ENCODE data around the gene CD2AP. TPM values are rescaled to one million over a fixed set of nuclear protein-coding genes. Genes with fewer than 3 reads are reported as not detected.
"Not testable (repeated sequence)": the region's sequence is repeated elsewhere in the genome, so short reads cannot be mapped to it uniquely, and the experiment has no call there.

The CD2AP gene
- total and polyA plus RNA-seq, 4 donors, result 5.7 to 22.4 (median 11.5) TPM

DNA sequence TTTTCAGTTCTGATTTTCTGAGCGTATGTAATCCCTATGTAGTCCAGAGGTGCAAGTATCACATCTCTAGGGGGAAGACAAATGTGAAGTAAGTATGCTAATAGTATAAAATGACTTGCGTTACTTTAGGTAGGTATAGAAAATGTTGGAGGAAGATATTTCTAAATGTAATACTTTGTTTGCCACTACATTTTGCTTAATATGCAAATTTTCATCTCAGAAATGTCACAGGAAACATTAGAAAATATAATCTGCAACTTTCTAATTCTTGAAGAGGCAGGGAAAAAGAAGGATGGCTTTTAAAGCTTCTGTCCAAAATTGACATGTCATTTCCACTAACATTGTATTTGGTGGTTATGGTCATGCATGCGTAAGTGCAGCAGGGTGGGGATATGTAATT is 85.6 kb downstream of the CD2AP start:
- Histone ChIP-seq H3K9ac (ENCODE audit: low read depth in 1 of 2, low read length in 2 of 2) (no peak overlapping the region), H3K4me3 (ENCODE audit: low read depth in 1 of 3, low read length in 3 of 3) (no peak overlapping the region), H3K9me3 (ENCODE audit: control insufficient read depth in 4 of 4, low read length in 3 of 4) (no peaks in the 10 kb centered on the region), H3K27me3 (ENCODE audit: control insufficient read depth in 4 of 4, insufficient read depth in 4 of 4, low read length in 3 of 4) (no peaks in the 10 kb centered on the region), H3K36me3 (ENCODE audit: control insufficient read depth in 4 of 4, insufficient read depth in 3 of 4, low read depth in 1 of 4, low read length in 3 of 4) (no peaks in the 10 kb centered on the region), H3K4me1 (ENCODE audit: control insufficient read depth in 4 of 4, insufficient read depth in 4 of 4, low read length in 3 of 4) (no peaks in the 10 kb centered on the region), H3K27ac (ENCODE audit: low read depth in 1 of 2, low read length in 2 of 2) (no peak overlapping the region)
- TF ChIP-seq HNF4G (IDR thresholded peaks at IDR 0.05) (no peak), FOXA1 (IDR thresholded peaks at IDR 0.05) (no peak), RXRA (IDR thresholded peaks at IDR 0.05) (no peak), GABPA (IDR thresholded peaks at IDR 0.05 in 1 of 2, conservative IDR thresholded peaks at IDR 0.05 in 1 of 2) (no peak), TAF1 (conservative IDR thresholded peaks at IDR 0.05) (no peak), NR2F2 (IDR thresholded peaks at IDR 0.05) (no peak), SP1 (IDR thresholded peaks at IDR 0.05) (no peak), RAD21 (IDR thresholded peaks at IDR 0.05) (no peak), HNF4A (conservative IDR thresholded peaks at IDR 0.05) (no peak), JUND (IDR thresholded peaks at IDR 0.05) (no peak), YY1 (IDR thresholded peaks at IDR 0.05) (no peak)
- TF ChIP-seq, protein P1, sequence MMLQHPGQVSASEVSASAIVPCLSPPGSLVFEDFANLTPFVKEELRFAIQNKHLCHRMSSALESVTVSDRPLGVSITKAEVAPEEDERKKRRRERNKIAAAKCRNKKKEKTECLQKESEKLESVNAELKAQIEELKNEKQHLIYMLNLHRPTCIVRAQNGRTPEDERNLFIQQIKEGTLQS (IDR thresholded peaks at IDR 0.05), result no peak
- TF ChIP-seq, protein P2, sequence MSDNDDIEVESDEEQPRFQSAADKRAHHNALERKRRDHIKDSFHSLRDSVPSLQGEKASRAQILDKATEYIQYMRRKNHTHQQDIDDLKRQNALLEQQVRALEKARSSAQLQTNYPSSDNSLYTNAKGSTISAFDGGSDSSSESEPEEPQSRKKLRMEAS (IDR thresholded peaks at IDR 0.05), result no peak
- DNase-seq (ENCODE audit: low spot score), result no peak
- 95% methylated on average over 3 of the region's 3 CpGs for WGBS

DNA sequence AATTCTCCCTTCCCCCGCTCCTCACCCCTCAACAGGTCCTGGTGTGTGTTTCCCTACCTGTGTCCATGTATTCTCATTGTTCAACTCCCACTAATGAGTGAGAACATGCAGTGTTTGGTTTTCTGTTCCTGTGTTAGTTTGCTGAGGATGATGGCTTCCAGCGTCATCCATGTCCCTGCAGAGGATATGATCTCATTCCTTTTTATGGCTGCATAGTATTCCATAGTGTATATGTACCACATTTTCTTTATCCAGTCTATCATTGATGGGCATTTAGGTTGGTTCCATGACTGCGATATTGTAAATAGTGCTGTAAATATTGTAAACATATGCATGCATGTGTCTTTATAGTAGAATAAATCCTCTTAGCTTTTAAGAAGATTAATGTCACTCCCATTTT is 89.0 kb downstream of the CD2AP start:
- WGBS, result 98% methylated on average over 3 of the region's 3 CpGs

DNA sequence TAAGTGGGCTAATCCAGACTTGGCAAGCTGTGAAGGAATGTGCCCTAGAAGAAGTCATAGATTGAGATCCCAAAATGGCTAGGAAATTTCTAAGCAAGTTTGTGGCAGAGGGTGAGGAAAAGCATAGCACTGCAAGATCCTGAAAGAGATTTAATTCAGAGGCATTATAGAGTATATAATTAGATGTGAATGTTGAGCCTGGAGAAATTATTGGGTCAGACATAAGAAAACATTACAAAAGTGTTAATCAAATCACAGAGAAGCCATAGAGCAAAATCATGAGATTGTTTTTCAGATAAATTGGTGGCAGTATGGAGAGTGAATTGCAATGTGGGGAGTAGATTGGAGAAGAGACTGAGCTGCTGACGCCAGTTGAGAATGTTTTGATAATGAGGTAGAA is 90.0 kb downstream of the CD2AP start:
- 99% methylated on average over 1 of the region's 1 CpG for WGBS
- H3K27ac ChIP-seq (ENCODE audit: low read depth in 1 of 2, low read length in 2 of 2), result no peak overlapping the region
- TF ChIP-seq, protein P3, sequence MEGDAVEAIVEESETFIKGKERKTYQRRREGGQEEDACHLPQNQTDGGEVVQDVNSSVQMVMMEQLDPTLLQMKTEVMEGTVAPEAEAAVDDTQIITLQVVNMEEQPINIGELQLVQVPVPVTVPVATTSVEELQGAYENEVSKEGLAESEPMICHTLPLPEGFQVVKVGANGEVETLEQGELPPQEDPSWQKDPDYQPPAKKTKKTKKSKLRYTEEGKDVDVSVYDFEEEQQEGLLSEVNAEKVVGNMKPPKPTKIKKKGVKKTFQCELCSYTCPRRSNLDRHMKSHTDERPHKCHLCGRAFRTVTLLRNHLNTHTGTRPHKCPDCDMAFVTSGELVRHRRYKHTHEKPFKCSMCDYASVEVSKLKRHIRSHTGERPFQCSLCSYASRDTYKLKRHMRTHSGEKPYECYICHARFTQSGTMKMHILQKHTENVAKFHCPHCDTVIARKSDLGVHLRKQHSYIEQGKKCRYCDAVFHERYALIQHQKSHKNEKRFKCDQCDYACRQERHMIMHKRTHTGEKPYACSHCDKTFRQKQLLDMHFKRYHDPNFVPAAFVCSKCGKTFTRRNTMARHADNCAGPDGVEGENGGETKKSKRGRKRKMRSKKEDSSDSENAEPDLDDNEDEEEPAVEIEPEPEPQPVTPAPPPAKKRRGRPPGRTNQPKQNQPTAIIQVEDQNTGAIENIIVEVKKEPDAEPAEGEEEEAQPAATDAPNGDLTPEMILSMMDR (IDR thresholded peaks at IDR 0.05; ENCODE audit: low read depth, low read length, missing input control), result no peak
- TF ChIP-seq YY1 (IDR thresholded peaks at IDR 0.05), result no peak
- no peak for TF ChIP-seq HNF4G (IDR thresholded peaks at IDR 0.05)
- no peak for TF ChIP-seq SP1 (IDR thresholded peaks at IDR 0.05)
- TF ChIP-seq GABPA (IDR thresholded peaks at IDR 0.05 in 1 of 2, conservative IDR thresholded peaks at IDR 0.05 in 1 of 2), result no peak

More for the DNA sequence above, 89.0 kb downstream of the CD2AP start:
- not testable (repeated sequence) for H3K36me3 ChIP-seq (ENCODE audit: control insufficient read depth in 4 of 4, insufficient read depth in 3 of 4, low read depth in 1 of 4, low read length in 3 of 4); H3K27ac ChIP-seq (ENCODE audit: low read depth in 1 of 2, low read length in 2 of 2); H3K4me3 ChIP-seq (ENCODE audit: low read depth in 1 of 3, low read length in 3 of 3); DNase-seq (ENCODE audit: low spot score); H3K9ac ChIP-seq (ENCODE audit: low read depth in 1 of 2, low read length in 2 of 2); H3K27me3 ChIP-seq (ENCODE audit: control insufficient read depth in 4 of 4, insufficient read depth in 4 of 4, low read length in 3 of 4); H3K4me1 ChIP-seq (ENCODE audit: control insufficient read depth in 4 of 4, insufficient read depth in 4 of 4, low read length in 3 of 4); H3K9me3 ChIP-seq (ENCODE audit: control insufficient read depth in 4 of 4, low read length in 3 of 4)

More for the DNA sequence above, 90.0 kb downstream of the CD2AP start:
- Histone ChIP-seq H3K27me3 (ENCODE audit: control insufficient read depth in 4 of 4, insufficient read depth in 4 of 4, low read length in 3 of 4) (no peaks in the 10 kb centered on the region), H3K9me3 (ENCODE audit: control insufficient read depth in 4 of 4, low read length in 3 of 4) (no peaks in the 10 kb centered on the region), H3K4me1 (ENCODE audit: control insufficient read depth in 4 of 4, insufficient read depth in 4 of 4, low read length in 3 of 4) (peaks cover 0 to 6% (median 0%) of the 10 kb centered on the region in 4 donors), H3K9ac (ENCODE audit: low read depth in 1 of 2, low read length in 2 of 2) (no peak overlapping the region), H3K36me3 (ENCODE audit: control insufficient read depth in 4 of 4, insufficient read depth in 3 of 4, low read depth in 1 of 4, low read length in 3 of 4) (no peaks in the 10 kb centered on the region), H3K4me3 (ENCODE audit: low read depth in 1 of 3, low read length in 3 of 3) (no peak overlapping the region)
- no peak for DNase-seq (ENCODE audit: low spot score)

All from liver (tissue), 9 donors.